Measurements from ENCODE around the gene SNPH. TPM values are rescaled to one million over a fixed set of nuclear protein-coding genes. Genes with fewer than 3 reads are reported as not detected.

The SNPH gene
- total and polyA plus RNA-seq, 4 donors: 0.04 to 0.50 (median 0.21) TPM

DNA sequence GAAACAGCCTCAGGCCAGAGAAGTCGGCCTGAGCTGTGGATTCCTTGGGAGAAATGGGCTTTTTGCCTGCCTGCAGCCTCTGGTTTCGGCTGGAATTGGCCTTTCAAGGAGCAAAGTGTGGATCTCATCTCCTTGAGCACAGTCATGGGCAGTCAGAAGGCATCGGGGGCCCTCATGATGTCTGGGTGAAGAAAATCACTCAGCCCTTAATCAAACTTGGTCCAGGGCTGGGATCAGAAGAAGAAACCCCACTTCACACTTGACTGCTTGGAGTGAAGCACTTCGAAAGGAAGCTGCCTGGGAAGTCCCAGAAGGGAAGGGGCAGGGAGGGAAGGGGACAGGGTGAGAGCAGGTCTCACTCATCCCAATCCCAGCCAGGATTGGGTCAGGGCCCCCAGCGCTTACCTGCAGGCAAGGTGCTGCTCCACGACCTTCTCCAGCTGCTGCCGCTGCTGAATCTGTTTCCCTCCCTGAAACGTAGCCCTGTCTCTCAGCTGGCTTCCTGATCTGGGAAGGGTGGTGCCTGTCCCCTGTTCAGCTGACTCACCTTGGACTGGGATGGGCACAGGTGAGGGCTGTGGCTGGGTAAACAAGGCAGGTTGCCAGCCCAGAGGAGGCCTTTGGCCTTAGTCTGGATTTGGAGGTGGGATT is 62.7 kb downstream of the SNPH start, which contains the start of gene SDCBP2:
Gene SDCBP2, minus strand, starts transcription at position 460 of the 651 bp plus-strand sequence. CDS start 8,723 bp downstream, outside the sequence.
- Histone ChIP-seq H3K27me3 (ENCODE audit: control insufficient read depth in 4 of 4, insufficient read depth in 4 of 4, low read length in 3 of 4) (no peaks in the 10 kb centered on the region), H3K4me3 (ENCODE audit: low read depth in 1 of 3, low read length in 3 of 3) (no peak within 1 kb of the TSS), H3K9ac (ENCODE audit: low read depth in 1 of 2, low read length in 2 of 2) (peak within 1 kb of the TSS; percentile 15 to 49), H3K27ac (ENCODE audit: low read depth in 1 of 2, low read length in 2 of 2) (peak within 1 kb of the TSS; percentile 100), H3K36me3 (ENCODE audit: control insufficient read depth in 4 of 4, insufficient read depth in 3 of 4, low read depth in 1 of 4, low read length in 3 of 4) (no peaks in the 10 kb centered on the region), H3K9me3 (ENCODE audit: control insufficient read depth in 4 of 4, low read length in 3 of 4) (no peaks in the 10 kb centered on the region), H3K4me1 (ENCODE audit: control insufficient read depth in 4 of 4, insufficient read depth in 4 of 4, low read length in 3 of 4) (peaks cover 15 to 49% (median 35%) of the 10 kb centered on the region in 4 donors)
- DNase-seq (ENCODE audit: low spot score): peak; percentile 44
- WGBS: 64% methylated on average over 8 of the region's 8 CpGs
- TF ChIP-seq NR2F2 (IDR thresholded peaks at IDR 0.05) (no peak), EGR1 (IDR thresholded peaks at IDR 0.05; ENCODE audit: low read depth in 2 of 2) (no peak), FOXA2 (IDR thresholded peaks at IDR 0.05) (peak; percentile 83), FOXA1 (IDR thresholded peaks at IDR 0.05) (peak; percentile 66), HNF4A (conservative IDR thresholded peaks at IDR 0.05) (peak in 1 of 2 donors; percentile 55), RAD21 (IDR thresholded peaks at IDR 0.05) (no peak), RXRA (IDR thresholded peaks at IDR 0.05) (peak in 1 of 2 donors; percentile 39), SP1 (IDR thresholded peaks at IDR 0.05) (no peak)
- TF ChIP-seq, protein P1, sequence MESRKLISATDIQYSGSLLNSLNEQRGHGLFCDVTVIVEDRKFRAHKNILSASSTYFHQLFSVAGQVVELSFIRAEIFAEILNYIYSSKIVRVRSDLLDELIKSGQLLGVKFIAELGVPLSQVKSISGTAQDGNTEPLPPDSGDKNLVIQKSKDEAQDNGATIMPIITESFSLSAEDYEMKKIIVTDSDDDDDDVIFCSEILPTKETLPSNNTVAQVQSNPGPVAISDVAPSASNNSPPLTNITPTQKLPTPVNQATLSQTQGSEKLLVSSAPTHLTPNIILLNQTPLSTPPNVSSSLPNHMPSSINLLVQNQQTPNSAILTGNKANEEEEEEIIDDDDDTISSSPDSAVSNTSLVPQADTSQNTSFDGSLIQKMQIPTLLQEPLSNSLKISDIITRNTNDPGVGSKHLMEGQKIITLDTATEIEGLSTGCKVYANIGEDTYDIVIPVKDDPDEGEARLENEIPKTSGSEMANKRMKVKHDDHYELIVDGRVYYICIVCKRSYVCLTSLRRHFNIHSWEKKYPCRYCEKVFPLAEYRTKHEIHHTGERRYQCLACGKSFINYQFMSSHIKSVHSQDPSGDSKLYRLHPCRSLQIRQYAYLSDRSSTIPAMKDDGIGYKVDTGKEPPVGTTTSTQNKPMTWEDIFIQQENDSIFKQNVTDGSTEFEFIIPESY (IDR thresholded peaks at IDR 0.05): no peak

DNA sequence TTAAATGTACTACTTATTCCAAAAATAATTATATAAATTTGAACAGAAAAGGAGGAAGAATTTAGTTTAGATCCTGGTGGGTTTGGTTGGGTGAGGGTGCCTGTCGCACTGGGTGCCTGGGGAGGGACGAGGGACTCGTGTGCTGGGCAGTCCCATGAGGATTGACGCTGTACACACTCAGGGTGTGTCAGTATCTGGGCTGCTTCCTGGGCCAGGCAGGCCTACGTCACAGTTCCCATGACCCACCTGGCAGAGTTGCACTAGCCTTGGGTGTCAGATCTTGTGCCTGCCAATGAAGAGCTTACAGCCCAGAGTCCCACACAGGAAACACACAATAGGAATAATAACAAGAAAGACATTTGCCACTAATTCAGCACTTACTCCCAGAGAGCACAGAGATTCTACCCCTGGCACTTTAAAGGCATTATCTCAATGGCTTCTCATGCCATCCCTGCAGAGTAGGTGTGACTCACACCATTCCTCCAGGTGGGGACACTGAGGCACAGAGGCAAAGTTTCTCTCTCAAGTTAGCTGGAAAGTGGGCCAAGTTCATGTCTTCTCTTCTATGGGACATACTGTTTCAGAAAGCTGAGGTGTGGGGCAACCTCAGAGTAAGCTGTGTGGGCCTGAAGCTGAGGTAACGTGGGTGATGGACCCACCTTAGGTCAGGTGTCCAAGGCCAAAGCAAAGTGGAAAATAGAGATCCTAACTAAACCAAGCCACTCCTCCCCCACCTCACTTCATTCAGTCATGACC is 64.2 kb downstream of the SNPH start:
- peak; percentile 24 for DNase-seq (ENCODE audit: low spot score)
- Histone ChIP-seq H3K4me1 (ENCODE audit: control insufficient read depth in 4 of 4, insufficient read depth in 4 of 4, low read length in 3 of 4) (peaks cover 15 to 45% (median 32%) of the 10 kb centered on the region in 4 donors), H3K9me3 (ENCODE audit: control insufficient read depth in 4 of 4, low read length in 3 of 4) (no peaks in the 10 kb centered on the region), H3K27me3 (ENCODE audit: control insufficient read depth in 4 of 4, insufficient read depth in 4 of 4, low read length in 3 of 4) (no peaks in the 10 kb centered on the region), H3K9ac (ENCODE audit: low read depth in 1 of 2, low read length in 2 of 2) (no peak overlapping the region), H3K27ac (ENCODE audit: low read depth in 1 of 2, low read length in 2 of 2) (peak overlapping the region; percentile 100), H3K36me3 (ENCODE audit: control insufficient read depth in 4 of 4, insufficient read depth in 3 of 4, low read depth in 1 of 4, low read length in 3 of 4) (no peaks in the 10 kb centered on the region), H3K4me3 (ENCODE audit: low read depth in 1 of 3, low read length in 3 of 3) (no peak overlapping the region)
- whole genome bisulfite sequencing: 45% methylated on average over 6 of the region's 6 CpGs
- TF ChIP-seq HNF4A (conservative IDR thresholded peaks at IDR 0.05): peak in 1 of 2 donors; percentile 40
- TF ChIP-seq, protein P1 (IDR thresholded peaks at IDR 0.05): no peak
- TF ChIP-seq JUND (IDR thresholded peaks at IDR 0.05): peak; percentile 10 to 17
- peak in 1 of 2 donors; percentile 53 for TF ChIP-seq GABPA (IDR thresholded peaks at IDR 0.05 in 1 of 2, conservative IDR thresholded peaks at IDR 0.05 in 1 of 2)
- TF ChIP-seq, protein P2, sequence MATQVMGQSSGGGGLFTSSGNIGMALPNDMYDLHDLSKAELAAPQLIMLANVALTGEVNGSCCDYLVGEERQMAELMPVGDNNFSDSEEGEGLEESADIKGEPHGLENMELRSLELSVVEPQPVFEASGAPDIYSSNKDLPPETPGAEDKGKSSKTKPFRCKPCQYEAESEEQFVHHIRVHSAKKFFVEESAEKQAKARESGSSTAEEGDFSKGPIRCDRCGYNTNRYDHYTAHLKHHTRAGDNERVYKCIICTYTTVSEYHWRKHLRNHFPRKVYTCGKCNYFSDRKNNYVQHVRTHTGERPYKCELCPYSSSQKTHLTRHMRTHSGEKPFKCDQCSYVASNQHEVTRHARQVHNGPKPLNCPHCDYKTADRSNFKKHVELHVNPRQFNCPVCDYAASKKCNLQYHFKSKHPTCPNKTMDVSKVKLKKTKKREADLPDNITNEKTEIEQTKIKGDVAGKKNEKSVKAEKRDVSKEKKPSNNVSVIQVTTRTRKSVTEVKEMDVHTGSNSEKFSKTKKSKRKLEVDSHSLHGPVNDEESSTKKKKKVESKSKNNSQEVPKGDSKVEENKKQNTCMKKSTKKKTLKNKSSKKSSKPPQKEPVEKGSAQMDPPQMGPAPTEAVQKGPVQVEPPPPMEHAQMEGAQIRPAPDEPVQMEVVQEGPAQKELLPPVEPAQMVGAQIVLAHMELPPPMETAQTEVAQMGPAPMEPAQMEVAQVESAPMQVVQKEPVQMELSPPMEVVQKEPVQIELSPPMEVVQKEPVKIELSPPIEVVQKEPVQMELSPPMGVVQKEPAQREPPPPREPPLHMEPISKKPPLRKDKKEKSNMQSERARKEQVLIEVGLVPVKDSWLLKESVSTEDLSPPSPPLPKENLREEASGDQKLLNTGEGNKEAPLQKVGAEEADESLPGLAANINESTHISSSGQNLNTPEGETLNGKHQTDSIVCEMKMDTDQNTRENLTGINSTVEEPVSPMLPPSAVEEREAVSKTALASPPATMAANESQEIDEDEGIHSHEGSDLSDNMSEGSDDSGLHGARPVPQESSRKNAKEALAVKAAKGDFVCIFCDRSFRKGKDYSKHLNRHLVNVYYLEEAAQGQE (IDR thresholded peaks at IDR 0.05): peak; percentile 56
- TF ChIP-seq FOXA1 (IDR thresholded peaks at IDR 0.05): no peak
- TF ChIP-seq SP1 (IDR thresholded peaks at IDR 0.05): peak; percentile 48
- peak in 1 of 2 donors; percentile 38 for TF ChIP-seq RXRA (IDR thresholded peaks at IDR 0.05)

Data from liver (tissue), 9 donors.